Right hindlimb (tissue), 1 donor: ENCODE measurements around the gene MCUR1.
"Not testable (repeated sequence)": the region's sequence is repeated elsewhere in the genome, so short reads cannot be mapped to it uniquely, and the experiment has no call there.

Experiments
- DNase-seq: peaks from one replicate; pipeline ENCODE4 v3.0.0-alpha.2; 2018

The MCUR1 gene

GRCh38 chr6:13814176-13814937 is at the start of gene MCUR1:
TSS of gene MCUR1 (minus strand) at chr6:13814557. CDS start at chr6:13814429, 128 bp downstream.
- peak; percentile 93 for DNase-seq

GRCh38 chr6:13863699-13864155 is 49.4 kb upstream of the MCUR1 start:
- no peak for DNase-seq

GRCh38 chr6:13860556-13861185 is 46.3 kb upstream of the MCUR1 start:
- DNase-seq: not testable (repeated sequence)

- peak; percentile 23 for DNase-seq
These were observed 45.7 kb upstream of the MCUR1 start for GRCh38 chr6:13859871-13860555.

GRCh38 chr6:13854716-13855250 is 40.4 kb upstream of the MCUR1 start:
- DNase-seq: no peak

GRCh38 chr6:13853871-13854270 is 39.5 kb upstream of the MCUR1 start:
- DNase-seq: no peak

GRCh38 chr6:13851803-13852202 is 37.4 kb upstream of the MCUR1 start:
- no peak for DNase-seq

GRCh38 chr6:13851330-13851729 is 37.0 kb upstream of the MCUR1 start:
- no peak for DNase-seq

GRCh38 chr6:13850690-13851089 is 36.3 kb upstream of the MCUR1 start:
- DNase-seq: not testable (repeated sequence)

GRCh38 chr6:13848522-13849150 is 34.3 kb upstream of the MCUR1 start:
- no peak for DNase-seq

GRCh38 chr6:13847326-13848050 is 33.1 kb upstream of the MCUR1 start:
- DNase-seq: no peak

- no peak for DNase-seq
These were observed 32.5 kb upstream of the MCUR1 start for GRCh38 chr6:13846841-13847240.

GRCh38 chr6:13841936-13842335 is 27.6 kb upstream of the MCUR1 start:
- no peak for DNase-seq

- peak; percentile 23 for DNase-seq
These were observed 24.3 kb upstream of the MCUR1 start for GRCh38 chr6:13838616-13839015.

- no peak for DNase-seq
These were observed 21.8 kb upstream of the MCUR1 start for GRCh38 chr6:13836170-13836569.

- DNase-seq: no peak
These were observed 20.4 kb upstream of the MCUR1 start for GRCh38 chr6:13834790-13835189.

GRCh38 chr6:13834018-13834417 is 19.7 kb upstream of the MCUR1 start:
- not testable (repeated sequence) for DNase-seq

- DNase-seq: no peak
These were observed 18.4 kb upstream of the MCUR1 start for GRCh38 chr6:13832778-13833177.

- DNase-seq: no peak
These were observed 17.3 kb upstream of the MCUR1 start for GRCh38 chr6:13831615-13832014.

- no peak for DNase-seq
These were observed 16.4 kb upstream of the MCUR1 start for GRCh38 chr6:13830803-13831202.

- DNase-seq: not testable (repeated sequence)
These were observed 15.1 kb upstream of the MCUR1 start for GRCh38 chr6:13829419-13829818.

- DNase-seq: not testable (repeated sequence)
These were observed 14.4 kb upstream of the MCUR1 start for GRCh38 chr6:13828656-13829301.
